Keratinocyte (primary cell): ENCODE results near the gene PGLYRP1. TPM values are rescaled to one million over a fixed set of nuclear protein-coding genes. Genes with fewer than 3 reads are reported as not detected.
A peak's percentile ranks its signal among the peaks of the same experiment; 100 is the strongest.

ENCODE experiments used
- DNase-seq: peaks from one replicate; pipeline ENCODE4 v3.0.0-alpha.2; 2011; ENCODE audit warnings: low read depth, missing footprints, low spot score
- FAIRE-seq: peaks from 2 replicates; lab custom pipeline; 2011; peaks lifted over from hg19 to GRCh38; lab: Jason Lieb, UNC
- H2AFZ ChIP-seq: 2 replicates; pipeline ENCODE4 v1.6.0; 2012; ENCODE audit warnings: low read length, control low read depth, inconsistent platforms; ENCODE audit not compliant: control insufficient read depth
- H3K27ac ChIP-seq: 2 replicates; pipeline ENCODE4 v1.5.1; 2011; ENCODE audit warnings: low read length; ENCODE audit not compliant: control insufficient read depth, insufficient read depth
- H3K27me3 ChIP-seq: 3 replicates; pipeline ENCODE4 v1.6.0; 2011; ENCODE audit warnings: low read length; ENCODE audit not compliant: control insufficient read depth, insufficient read depth; ENCODE audit errors: extremely low read depth
- H3K36me3 ChIP-seq, 2 experiments: 2 replicates in 1 of 2; 3 replicates in 1 of 2; pipeline ENCODE4 v1.5.1; 2011; ENCODE audit warnings: low read length in 2 of 2, mild to moderate bottlenecking in 1 of 2; ENCODE audit not compliant: control insufficient read depth in 2 of 2, insufficient read depth in 2 of 2; ENCODE audit errors: extremely low read depth in 1 of 2
- H3K4me1 ChIP-seq: 3 replicates; pipeline ENCODE4 v1.5.1; 2011; ENCODE audit warnings: low read length; ENCODE audit not compliant: control insufficient read depth, insufficient read depth; ENCODE audit errors: extremely low read depth
- H3K4me2 ChIP-seq: 3 replicates; pipeline ENCODE4 v1.6.0; 2011; ENCODE audit warnings: low read depth, low read length; ENCODE audit not compliant: control insufficient read depth, insufficient read depth; ENCODE audit errors: extremely low read depth
- H3K4me3 ChIP-seq, 3 experiments: fragments of 200-600 bp in 1 of 3; sonication (generic) in 1 of 3; 2 replicates in 2 of 3; 3 replicates in 1 of 3; pipeline ENCODE4 v1.5.1; 2011 to 2016; ENCODE audit warnings: low read length in 3 of 3, mild to moderate bottlenecking in 3 of 3, control low read depth in 2 of 3, inconsistent platforms in 1 of 3, low read depth in 1 of 3, mixed read lengths in 1 of 3, mixed run types in 1 of 3, moderate library complexity in 1 of 3; ENCODE audit not compliant: control insufficient read depth in 2 of 3, insufficient read depth in 2 of 3; ENCODE audit errors: extremely low read depth in 1 of 3
- H3K79me2 ChIP-seq: 2 replicates; pipeline ENCODE4 v1.6.0; 2012; ENCODE audit warnings: low read length; ENCODE audit not compliant: control insufficient read depth, insufficient read depth
- H3K9ac ChIP-seq: 3 replicates; pipeline ENCODE4 v1.6.0; 2011; ENCODE audit warnings: low read length; ENCODE audit not compliant: control insufficient read depth, insufficient read depth; ENCODE audit errors: extremely low read depth
- H3K9me1 ChIP-seq: 3 replicates; pipeline ENCODE4 v1.6.0; 2011; ENCODE audit warnings: low read length; ENCODE audit not compliant: control insufficient read depth, insufficient read depth; ENCODE audit errors: extremely low read depth
- H3K9me3 ChIP-seq: 2 replicates; pipeline ENCODE4 v1.5.1; 2012; ENCODE audit warnings: low read depth, low read length; ENCODE audit not compliant: control insufficient read depth
- H4K20me1 ChIP-seq: 3 replicates; pipeline ENCODE4 v1.6.0; 2011; ENCODE audit warnings: low read length; ENCODE audit not compliant: control insufficient read depth, insufficient read depth; ENCODE audit errors: extremely low read depth
- CTCF ChIP-seq, 3 experiments: IDR thresholded peaks in 1 of 3; conservative IDR thresholded peaks in 1 of 3; optimal IDR thresholded peaks in 1 of 3; 2 replicates in 2 of 3; 3 replicates in 1 of 3; pipeline versions ENCODE3 to v1.5.1; 2011; ENCODE audit warnings: low read length in 3 of 3, mild to moderate bottlenecking in 3 of 3, moderate library complexity in 2 of 3, control low read depth in 1 of 3, inconsistent platforms in 1 of 3; ENCODE audit not compliant: insufficient read depth in 2 of 3; ENCODE audit errors: extremely low read depth in 1 of 3
- EZH2 ChIP-seq: IDR thresholded peaks from one replicate; pipeline ENCODE4 v1.6.1; 2012; ENCODE audit warnings: inconsistent platforms, mild to moderate bottlenecking, low read length, moderate library complexity
- dilution Hi-C: fragments of 300-500 bp; cut with MboI; formaldehyde crosslinking; loops from one replicate; pipeline ENCODE4 v1.7.0; 2020; ENCODE audit warnings: low sequenced_read_pairs; ENCODE audit not compliant: extremely low pct_ligation_motif_present
- polyA minus RNA-seq, 3 experiments: library from RNA; depleted of rRNA, polyadenylated mRNA; stranded (reverse); fragments of >200 nt; gene quantifications; 1 replicate in 1 of 3; 2 replicates in 1 of 3; 3 replicates in 1 of 3; pipeline ENCODE4 v1.2.3, GENCODE V29; 2011
- polyA plus RNA-seq, 5 experiments: library from polyadenylated mRNA; depleted of rRNA in 3 of 5; stranded (reverse) in 3 of 5; stranded (forward) in 1 of 5; unstranded in 1 of 5; fragments of >200 nt; gene quantifications; 1 replicate in 1 of 5; 2 replicates in 3 of 5; 3 replicates in 1 of 5; pipeline versions ENCODE4 v1.2.1 to v1.2.3, GENCODE V29; 2011 to 2012; ENCODE audit warnings: missing spikeins in 2 of 5, low read depth in 1 of 5, low replicate concordance in 1 of 5

Gene PGLYRP1
- polyA plus RNA-seq (not detected in 3 replicates), polyA minus RNA-seq (not detected in 3 replicates)
- polyA plus RNA-seq (2011; ENCODE audit: low read depth), result not detected
- not detected in 2 replicates for polyA plus RNA-seq (2011; cell fraction: cytosol; rRNA removed)
- not detected in 2 replicates for polyA plus RNA-seq (2011; cell fraction: nucleus; rRNA removed)
- polyA plus RNA-seq (2012; ENCODE audit: low replicate concordance), result not detected in 2 replicates
- polyA minus RNA-seq (2011; cell fraction: cytosol; rRNA and poly(A)+ RNA removed), result not detected
- not detected in 2 replicates for polyA minus RNA-seq (2011; cell fraction: nucleus; rRNA and poly(A)+ RNA removed)

- Histone ChIP-seq H3K79me2 (no peaks in the 10 kb centered on the region), H3K27ac (no peak within 1 kb of the TSS), H3K9me1 (no peaks in the 10 kb centered on the region), H3K4me1 (peaks cover 24% of the 10 kb centered on the region), H3K4me3 (no peak within 1 kb of the TSS), H3K4me2 (peak within 1 kb of the TSS; percentile 68), H3K36me3 (peaks cover 0 to 2% of the 10 kb centered on the region in 2 experiments), H4K20me1 (no peaks in the 10 kb centered on the region), H3K9ac (no peak within 1 kb of the TSS), H2AFZ (no peak within 1 kb of the TSS), H3K27me3 (peaks cover 10% of the 10 kb centered on the region), H3K9me3 (no peaks in the 10 kb centered on the region)
- dilution Hi-C loops, result no loop called here
- TF ChIP-seq CTCF (optimal IDR thresholded peaks at IDR 0.05 in 1 of 3, IDR thresholded peaks at IDR 0.05 in 1 of 3, conservative IDR thresholded peaks at IDR 0.05 in 1 of 3; ENCODE audit: extremely low read depth in 1 of 3, insufficient read depth in 2 of 3, low read length in 3 of 3), result no peak
- TF ChIP-seq EZH2, result no peak
- DNase-seq (no peak), FAIRE-seq (no peak)
Measured at GRCh38 chr19:46022431-46023310, at the start of gene PGLYRP1. Gene PGLYRP1 (minus strand): TSS chr19:46023053. CDS start chr19:46023021, 32 bp downstream.

- peak overlapping the region in 1 of 3 experiments; percentile 5 for H3K4me3 ChIP-seq
- no peaks in the 10 kb centered on the region for H3K79me2 ChIP-seq
- dilution Hi-C loops, result no loop called here
- no peaks in the 10 kb centered on the region for H3K36me3 ChIP-seq
- no peaks in the 10 kb centered on the region for H4K20me1 ChIP-seq
- peak; percentile 61 for DNase-seq
- no peak overlapping the region for H2AFZ ChIP-seq
- peak overlapping the region; percentile 33 for H3K9ac ChIP-seq
- TF ChIP-seq EZH2 (no peak), CTCF (optimal IDR thresholded peaks at IDR 0.05 in 1 of 3, IDR thresholded peaks at IDR 0.05 in 1 of 3, conservative IDR thresholded peaks at IDR 0.05 in 1 of 3; ENCODE audit: extremely low read depth in 1 of 3, insufficient read depth in 2 of 3, low read length in 3 of 3) (no peak)
- H3K27ac ChIP-seq, result peak overlapping the region; percentile 79
- no peaks in the 10 kb centered on the region for H3K9me3 ChIP-seq
- H3K4me1 ChIP-seq, result peaks cover 55% of the 10 kb centered on the region
- H3K9me1 ChIP-seq, result no peaks in the 10 kb centered on the region
- peak overlapping the region; percentile 85 for H3K4me2 ChIP-seq
- peak; percentile 96 for FAIRE-seq
- H3K27me3 ChIP-seq, result peaks cover 10% of the 10 kb centered on the region
Measured at GRCh38 chr19:46069806-46070341, 47.0 kb upstream of the PGLYRP1 start.
